ENCODE results near the gene STK17B.
"Not testable (repeated sequence)": the region's sequence is repeated elsewhere in the genome, so short reads cannot be mapped to it uniquely, and the experiment has no call there.

STK17B gene

GRCh38 chr2:196103626-196104025 lies 67.8 kb downstream of the STK17B start:
- no peak overlapping the region for H3K4me3 ChIP-seq (ENCODE audit: low read depth in 1 of 5, low read length in 5 of 5)
- H3K9me3 ChIP-seq (ENCODE audit: control insufficient read depth in 5 of 5, low read length in 5 of 5): no peaks in the 10 kb centered on the region
- no peak overlapping the region for H3K9ac ChIP-seq (ENCODE audit: low read length in 5 of 5)
- no peaks in the 10 kb centered on the region for H3K36me3 ChIP-seq (ENCODE audit: control insufficient read depth in 5 of 5, insufficient read depth in 5 of 5, low read length in 5 of 5)
- H3K4me1 ChIP-seq (ENCODE audit: control insufficient read depth in 5 of 5, insufficient read depth in 5 of 5, low read length in 5 of 5): peaks cover 0 to 12% (median 3%) of the 10 kb centered on the region in 5 donors
- H3K27ac ChIP-seq (ENCODE audit: low read depth, low read length): no peak overlapping the region
- H3K27me3 ChIP-seq (ENCODE audit: control insufficient read depth in 5 of 5, insufficient read depth in 4 of 5, low read length in 5 of 5): no peaks in the 10 kb centered on the region

- H3K9me3 ChIP-seq (ENCODE audit: control insufficient read depth in 5 of 5, low read length in 5 of 5): no peaks in the 10 kb centered on the region
- no peak overlapping the region for H3K4me3 ChIP-seq (ENCODE audit: low read depth in 1 of 5, low read length in 5 of 5)
- no peak overlapping the region for H3K27ac ChIP-seq (ENCODE audit: low read depth, low read length)
- no peaks in the 10 kb centered on the region for H3K27me3 ChIP-seq (ENCODE audit: control insufficient read depth in 5 of 5, insufficient read depth in 4 of 5, low read length in 5 of 5)
- peaks cover 0 to 12% (median 3%) of the 10 kb centered on the region in 5 donors for H3K4me1 ChIP-seq (ENCODE audit: control insufficient read depth in 5 of 5, insufficient read depth in 5 of 5, low read length in 5 of 5)
- H3K36me3 ChIP-seq (ENCODE audit: control insufficient read depth in 5 of 5, insufficient read depth in 5 of 5, low read length in 5 of 5): no peaks in the 10 kb centered on the region
- H3K9ac ChIP-seq (ENCODE audit: low read length in 5 of 5): no peak overlapping the region
Observed at GRCh38 chr2:196101325-196101991, 69.9 kb downstream of the STK17B start.

- Histone ChIP-seq H3K27ac (ENCODE audit: low read depth, low read length) (no peak overlapping the region), H3K27me3 (ENCODE audit: control insufficient read depth in 5 of 5, insufficient read depth in 4 of 5, low read length in 5 of 5) (no peaks in the 10 kb centered on the region), H3K9ac (ENCODE audit: low read length in 5 of 5) (no peak overlapping the region), H3K4me3 (ENCODE audit: low read depth in 1 of 5, low read length in 5 of 5) (no peak overlapping the region), H3K9me3 (ENCODE audit: control insufficient read depth in 5 of 5, low read length in 5 of 5) (no peaks in the 10 kb centered on the region), H3K4me1 (ENCODE audit: control insufficient read depth in 5 of 5, insufficient read depth in 5 of 5, low read length in 5 of 5) (peaks cover 0 to 6% (median 3%) of the 10 kb centered on the region in 5 donors), H3K36me3 (ENCODE audit: control insufficient read depth in 5 of 5, insufficient read depth in 5 of 5, low read length in 5 of 5) (no peaks in the 10 kb centered on the region)
Observed at GRCh38 chr2:196099916-196100315, 71.5 kb downstream of the STK17B start.

GRCh38 chr2:196097864-196098660 lies 73.3 kb downstream of the STK17B start:
- Histone ChIP-seq H3K27me3 (ENCODE audit: control insufficient read depth in 5 of 5, insufficient read depth in 4 of 5, low read length in 5 of 5) (no peaks in the 10 kb centered on the region), H3K36me3 (ENCODE audit: control insufficient read depth in 5 of 5, insufficient read depth in 5 of 5, low read length in 5 of 5) (no peaks in the 10 kb centered on the region), H3K27ac (ENCODE audit: low read depth, low read length) (no peak overlapping the region), H3K4me3 (ENCODE audit: low read depth in 1 of 5, low read length in 5 of 5) (no peak overlapping the region), H3K9me3 (ENCODE audit: control insufficient read depth in 5 of 5, low read length in 5 of 5) (no peaks in the 10 kb centered on the region), H3K4me1 (ENCODE audit: control insufficient read depth in 5 of 5, insufficient read depth in 5 of 5, low read length in 5 of 5) (peaks cover 0 to 6% (median 3%) of the 10 kb centered on the region in 5 donors), H3K9ac (ENCODE audit: low read length in 5 of 5) (no peak overlapping the region)

- no peak overlapping the region for H3K27ac ChIP-seq (ENCODE audit: low read depth, low read length)
- no peaks in the 10 kb centered on the region for H3K27me3 ChIP-seq (ENCODE audit: control insufficient read depth in 5 of 5, insufficient read depth in 4 of 5, low read length in 5 of 5)
- H3K9ac ChIP-seq (ENCODE audit: low read length in 5 of 5): no peak overlapping the region
- H3K36me3 ChIP-seq (ENCODE audit: control insufficient read depth in 5 of 5, insufficient read depth in 5 of 5, low read length in 5 of 5): no peaks in the 10 kb centered on the region
- H3K4me1 ChIP-seq (ENCODE audit: control insufficient read depth in 5 of 5, insufficient read depth in 5 of 5, low read length in 5 of 5): peaks cover 0 to 6% (median 3%) of the 10 kb centered on the region in 5 donors
- H3K4me3 ChIP-seq (ENCODE audit: low read depth in 1 of 5, low read length in 5 of 5): no peak overlapping the region
- no peaks in the 10 kb centered on the region for H3K9me3 ChIP-seq (ENCODE audit: control insufficient read depth in 5 of 5, low read length in 5 of 5)
Observed at GRCh38 chr2:196096982-196097745, 74.2 kb downstream of the STK17B start.

- H3K36me3 ChIP-seq (ENCODE audit: control insufficient read depth in 5 of 5, insufficient read depth in 5 of 5, low read length in 5 of 5): no peaks in the 10 kb centered on the region
- H3K9ac ChIP-seq (ENCODE audit: low read length in 5 of 5): no peak overlapping the region
- H3K27ac ChIP-seq (ENCODE audit: low read depth, low read length): no peak overlapping the region
- H3K27me3 ChIP-seq (ENCODE audit: control insufficient read depth in 5 of 5, insufficient read depth in 4 of 5, low read length in 5 of 5): no peaks in the 10 kb centered on the region
- H3K9me3 ChIP-seq (ENCODE audit: control insufficient read depth in 5 of 5, low read length in 5 of 5): no peaks in the 10 kb centered on the region
- peaks cover 0 to 6% (median 3%) of the 10 kb centered on the region in 5 donors for H3K4me1 ChIP-seq (ENCODE audit: control insufficient read depth in 5 of 5, insufficient read depth in 5 of 5, low read length in 5 of 5)
- H3K4me3 ChIP-seq (ENCODE audit: low read depth in 1 of 5, low read length in 5 of 5): no peak overlapping the region
Observed at GRCh38 chr2:196096264-196096663, 75.1 kb downstream of the STK17B start.

GRCh38 chr2:196089448-196089847 lies 81.9 kb downstream of the STK17B start:
- not testable (repeated sequence) for H3K9ac ChIP-seq (ENCODE audit: low read length in 5 of 5); H3K4me1 ChIP-seq (ENCODE audit: control insufficient read depth in 5 of 5, insufficient read depth in 5 of 5, low read length in 5 of 5); H3K4me3 ChIP-seq (ENCODE audit: low read depth in 1 of 5, low read length in 5 of 5); H3K36me3 ChIP-seq (ENCODE audit: control insufficient read depth in 5 of 5, insufficient read depth in 5 of 5, low read length in 5 of 5); H3K27me3 ChIP-seq (ENCODE audit: control insufficient read depth in 5 of 5, insufficient read depth in 4 of 5, low read length in 5 of 5); H3K9me3 ChIP-seq (ENCODE audit: control insufficient read depth in 5 of 5, low read length in 5 of 5); H3K27ac ChIP-seq (ENCODE audit: low read depth, low read length)

GRCh38 chr2:196088203-196088602 lies 83.2 kb downstream of the STK17B start:
- Histone ChIP-seq H3K4me3 (ENCODE audit: low read depth in 1 of 5, low read length in 5 of 5) (no peak overlapping the region), H3K36me3 (ENCODE audit: control insufficient read depth in 5 of 5, insufficient read depth in 5 of 5, low read length in 5 of 5) (no peaks in the 10 kb centered on the region), H3K27ac (ENCODE audit: low read depth, low read length) (no peak overlapping the region), H3K4me1 (ENCODE audit: control insufficient read depth in 5 of 5, insufficient read depth in 5 of 5, low read length in 5 of 5) (peaks cover 0 to 4% (median 0%) of the 10 kb centered on the region in 5 donors), H3K9ac (ENCODE audit: low read length in 5 of 5) (no peak overlapping the region), H3K27me3 (ENCODE audit: control insufficient read depth in 5 of 5, insufficient read depth in 4 of 5, low read length in 5 of 5) (no peaks in the 10 kb centered on the region), H3K9me3 (ENCODE audit: control insufficient read depth in 5 of 5, low read length in 5 of 5) (peaks cover 0 to 5% (median 0%) of the 10 kb centered on the region in 5 donors)

- no peak overlapping the region for H3K9ac ChIP-seq (ENCODE audit: low read length in 5 of 5)
Observed at GRCh38 chr2:196086517-196087368, 84.6 kb downstream of the STK17B start.

More at GRCh38 chr2:196086517-196087368, 84.6 kb downstream of the STK17B start:
- Histone ChIP-seq H3K9me3 (ENCODE audit: control insufficient read depth in 5 of 5, low read length in 5 of 5) (peaks cover 0 to 5% (median 0%) of the 10 kb centered on the region in 5 donors), H3K4me1 (ENCODE audit: control insufficient read depth in 5 of 5, insufficient read depth in 5 of 5, low read length in 5 of 5) (peaks cover 0 to 10% (median 0%) of the 10 kb centered on the region in 5 donors), H3K36me3 (ENCODE audit: control insufficient read depth in 5 of 5, insufficient read depth in 5 of 5, low read length in 5 of 5) (no peaks in the 10 kb centered on the region), H3K27ac (ENCODE audit: low read depth, low read length) (no peak overlapping the region), H3K27me3 (ENCODE audit: control insufficient read depth in 5 of 5, insufficient read depth in 4 of 5, low read length in 5 of 5) (no peaks in the 10 kb centered on the region), H3K4me3 (ENCODE audit: low read depth in 1 of 5, low read length in 5 of 5) (no peak overlapping the region)

Data from subcutaneous abdominal adipose tissue (tissue), 5 donors.